ENCODE measurements around the gene PPIP5K1.

Gene PPIP5K1

GRCh38 chr15:43487271-43487895, 102.6 kb downstream of the PPIP5K1 start:
- DNase-seq: no peak

- no peak for DNase-seq
Measured at GRCh38 chr15:43484455-43484854, 105.6 kb downstream of the PPIP5K1 start.

Data from SIG-M5 (cell line).